AG04450 (cell line): Measurements from ENCODE around the gene NEK8. TPM values are rescaled to one million over a fixed set of nuclear protein-coding genes. Genes with fewer than 3 reads are reported as not detected.

ENCODE experiments used
- CTCF ChIA-PET: fragments of 300-600, 350-600 bp; formaldehyde crosslinking; extraction: SDS; loops from one replicate; lab custom pipeline; 2022; ENCODE audit warnings: antibody characterized with exemption, inconsistent platforms; lab: Charles Lee
- POLR2A ChIA-PET: fragments of 350-600 bp; formaldehyde crosslinking; extraction: SDS; loops from one replicate; lab custom pipeline; 2021; ENCODE audit warnings: antibody characterized with exemption, inconsistent platforms; lab: Yijun Ruan, JAX
- DNase-seq: peaks from one replicate; pipeline ENCODE4 v3.0.0-alpha.2; 2011; ENCODE audit warnings: low read depth, low spot score
- H3K27ac ChIP-seq: one replicate; pipeline ENCODE4 v1.5.1; 2012; ENCODE audit warnings: low read depth, low read length, control low read depth
- H3K27me3 ChIP-seq: one replicate; pipeline ENCODE4 v1.6.0; 2012; ENCODE audit warnings: low read length; ENCODE audit not compliant: control insufficient read depth, insufficient read depth
- H3K4me3 ChIP-seq: 2 replicates; pipeline ENCODE4 v1.5.1; 2011; ENCODE audit warnings: mild to moderate bottlenecking, low read depth, low read length, control low read depth
- H3K9me3 ChIP-seq: 2 replicates; pipeline ENCODE4 v1.5.1; 2012; ENCODE audit warnings: low read length; ENCODE audit not compliant: control insufficient read depth, insufficient read depth
- CTCF ChIP-seq: IDR thresholded peaks from 2 replicates; pipeline ENCODE4 v1.5.1; 2011; ENCODE audit warnings: low read depth, low read length, control low read depth, inconsistent platforms
- polyA plus RNA-seq: library from polyadenylated mRNA; depleted of rRNA; stranded (reverse); fragments of >200 nt; gene quantifications from 2 replicates; pipeline ENCODE4 v1.2.3, GENCODE V29; 2011

The NEK8 gene
- polyA plus RNA-seq, 1 experiment = 2.5 TPM

GRCh38 chr17:28700830-28701492 is 27.6 kb upstream of the NEK8 start:
- DNase-seq = no peak
- ChIA-PET POLR2A (interaction anchor here (0.5 to 1.7 kb wide), 2 partner anchors 19 to 39 kb away, joined by 3 to 7 read pairs; partner anchors contain the start of genes RPL23A, SDF2 and SUPT6H), CTCF (no interaction called here)
- Histone ChIP-seq H3K27me3 (no peaks in the 10 kb centered on the region), H3K4me3 (no peak overlapping the region), H3K27ac (no peak overlapping the region), H3K9me3 (no peaks in the 10 kb centered on the region; the same call in 1 of the 2 replicates)
- no peak for TF ChIP-seq CTCF

GRCh38 chr17:28702026-28702751 is 26.4 kb upstream of the NEK8 start:
- Histone ChIP-seq H3K27ac (no peak overlapping the region), H3K4me3 (no peak overlapping the region), H3K27me3 (no peaks in the 10 kb centered on the region), H3K9me3 (no peaks in the 10 kb centered on the region; the same call in 1 of the 2 replicates)
- POLR2A ChIA-PET = interaction anchor here (1.3 to 1.7 kb wide), 2 partner anchors 10 to 40 kb away, joined by 3 to 5 read pairs; partner anchors contain the start of genes PROCA1, SDF2 and SUPT6H
- DNase-seq = no peak
- no peak for TF ChIP-seq CTCF
- CTCF ChIA-PET = no interaction called here

- ChIA-PET POLR2A (interaction anchor here (1.3 kb wide), 1 partner anchor 9 kb away, joined by 5 read pairs; the partner anchor contains the start of gene PROCA1), CTCF (no interaction called here)
- no peak for TF ChIP-seq CTCF
- H3K4me3 ChIP-seq = no peak overlapping the region
- no peak overlapping the region for H3K27ac ChIP-seq
- DNase-seq = no peak
- H3K9me3 ChIP-seq = no peaks in the 10 kb centered on the region; the same call in 1 of the 2 replicates
- H3K27me3 ChIP-seq = no peaks in the 10 kb centered on the region
Observed at GRCh38 chr17:28702752-28703150, 25.8 kb upstream of the NEK8 start.

- ChIA-PET CTCF (no interaction called here), POLR2A (interaction anchor here (0.6 kb wide), 1 partner anchor 97 kb away, joined by 3 read pairs; no protein-coding TSS in a partner anchor)
- no peak overlapping the region for H3K27ac ChIP-seq
- H3K4me3 ChIP-seq = no peak overlapping the region
- DNase-seq = no peak
- no peaks in the 10 kb centered on the region; the same call in 1 of the 2 replicates for H3K9me3 ChIP-seq
- no peaks in the 10 kb centered on the region for H3K27me3 ChIP-seq
- TF ChIP-seq CTCF = no peak
Observed at GRCh38 chr17:28703552-28704218, 24.9 kb upstream of the NEK8 start.
